NCI-H2107 treated with DMSO at 0.1 percent for 48 hours (cell line): ENCODE results near the gene HDAC5.

Source experiments
- DNase-seq: peaks from one replicate; lab custom pipeline; 2025; ENCODE audit not compliant: unreplicated experiment; lab: John Stamatoyannopoulos, UW

HDAC5 gene

GRCh38 chr17:44091200-44091997, 32.0 kb downstream of the HDAC5 start:
- DNase-seq, result no peak

DNA sequence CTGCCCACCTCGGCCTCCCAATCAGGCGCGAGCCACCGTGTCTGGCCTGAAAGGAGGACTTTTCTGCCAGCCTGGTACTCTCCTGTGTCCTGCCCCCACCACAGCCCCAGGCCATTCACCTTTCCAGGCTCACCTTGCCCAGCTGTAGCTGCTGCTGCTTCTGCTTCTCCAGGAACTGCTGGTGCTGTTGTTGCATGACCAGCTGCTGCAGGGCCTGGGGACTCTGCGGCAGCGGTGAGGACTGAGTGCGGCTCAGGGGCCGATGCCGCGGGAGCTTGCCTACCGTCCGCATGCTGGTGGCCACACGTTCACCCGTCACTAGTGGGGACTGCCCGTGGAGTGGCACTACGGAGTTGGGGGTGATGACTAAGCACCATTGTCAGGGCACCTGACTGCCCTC, 35.2 kb downstream of the HDAC5 start:
- DNase-seq, result no peak

- DNase-seq, result no peak
Measured at GRCh38 chr17:44087319-44087718, 36.1 kb downstream of the HDAC5 start.

GRCh38 chr17:44086364-44087311, 36.8 kb downstream of the HDAC5 start:
- no peak for DNase-seq

DNA sequence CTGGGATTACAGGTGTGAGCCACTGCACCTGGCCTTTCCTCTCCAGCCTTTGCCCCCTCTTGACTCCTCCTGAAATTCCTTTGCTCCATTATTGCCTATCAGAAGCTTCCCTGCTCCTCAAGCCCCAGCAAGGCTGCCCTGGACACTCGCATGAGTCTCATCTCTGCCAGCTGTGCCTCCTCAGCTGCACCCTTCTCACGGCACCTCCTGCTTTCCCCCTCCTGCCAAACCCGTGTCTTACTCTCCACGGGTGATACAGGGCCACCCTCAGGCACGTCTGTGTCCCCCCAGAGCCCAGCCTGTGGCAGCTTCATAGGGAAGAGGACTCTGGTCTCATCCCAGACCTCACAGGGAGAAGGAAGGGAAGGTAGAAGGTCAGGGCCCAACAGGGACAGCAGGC, 37.5 kb downstream of the HDAC5 start:
- no peak for DNase-seq

DNA sequence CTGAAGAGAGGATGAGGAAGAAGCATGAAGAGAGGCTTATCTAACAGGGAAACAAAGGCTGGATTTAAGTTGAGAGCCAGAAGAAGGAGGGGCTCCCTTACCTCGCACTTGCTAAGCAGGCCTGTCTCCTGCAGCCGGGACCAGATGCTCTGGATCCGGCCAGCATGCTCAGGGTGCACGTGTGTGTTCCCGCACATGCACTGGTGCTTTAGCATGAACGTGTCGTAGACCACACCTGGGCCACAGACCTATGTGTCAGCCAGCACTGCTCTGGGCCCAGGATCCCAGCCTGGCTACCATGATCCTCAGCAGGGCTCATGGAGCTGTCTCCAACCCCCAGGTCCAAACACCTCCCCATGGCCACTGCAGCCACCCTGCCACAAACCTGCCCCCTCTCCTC, 38.5 kb downstream of the HDAC5 start:
- DNase-seq, result no peak

DNA sequence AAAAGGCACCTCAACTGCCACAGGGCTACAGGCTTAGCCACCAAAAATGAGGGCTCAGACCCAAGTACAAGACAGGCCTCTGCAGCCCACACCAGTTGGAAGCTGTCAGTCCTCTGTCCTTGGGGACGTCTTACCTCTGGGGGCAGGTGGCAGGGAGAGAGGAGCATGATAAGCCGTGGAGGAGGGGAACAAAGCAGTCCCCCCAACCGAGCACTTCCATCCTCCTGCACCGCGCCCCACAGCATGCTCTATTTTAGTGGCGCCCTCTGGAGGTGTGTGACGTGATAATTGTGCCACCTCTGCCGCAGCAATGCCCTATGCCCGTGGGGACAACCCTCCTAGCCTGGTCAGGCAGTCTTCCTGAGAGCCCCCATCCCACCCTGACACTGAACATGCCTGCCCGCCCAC, 39.3 kb downstream of the HDAC5 start:
- no peak for DNase-seq

DNA sequence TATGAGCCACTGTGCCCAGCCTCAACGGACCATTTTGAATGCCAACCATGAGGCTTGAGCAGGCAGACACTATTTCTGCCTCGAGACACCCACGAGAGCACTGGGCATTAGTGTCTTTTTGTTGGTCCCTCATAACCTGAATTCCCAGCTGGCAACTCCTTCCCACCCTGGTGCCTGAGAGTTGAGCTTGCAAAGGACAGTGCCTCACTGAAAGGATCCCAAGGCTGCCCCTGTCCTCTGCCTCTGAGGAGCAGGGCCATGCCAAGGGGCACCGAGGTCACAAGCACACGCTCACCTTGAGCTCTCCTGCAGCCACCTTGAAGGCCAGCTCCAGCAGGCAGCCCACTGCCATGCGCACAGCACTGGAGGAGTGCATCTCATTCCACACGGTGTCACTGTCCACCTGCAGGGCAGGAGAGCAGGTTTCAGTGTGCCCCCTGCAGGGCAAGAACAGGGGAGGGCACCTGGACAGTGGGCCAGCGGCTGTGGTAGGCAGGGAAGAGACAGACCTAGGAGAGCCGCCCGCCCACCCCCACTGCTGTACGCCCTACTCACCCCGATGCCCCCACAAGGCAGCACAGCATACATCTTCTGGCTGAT, 40.1 kb downstream of the HDAC5 start:
- no peak for DNase-seq

DNA sequence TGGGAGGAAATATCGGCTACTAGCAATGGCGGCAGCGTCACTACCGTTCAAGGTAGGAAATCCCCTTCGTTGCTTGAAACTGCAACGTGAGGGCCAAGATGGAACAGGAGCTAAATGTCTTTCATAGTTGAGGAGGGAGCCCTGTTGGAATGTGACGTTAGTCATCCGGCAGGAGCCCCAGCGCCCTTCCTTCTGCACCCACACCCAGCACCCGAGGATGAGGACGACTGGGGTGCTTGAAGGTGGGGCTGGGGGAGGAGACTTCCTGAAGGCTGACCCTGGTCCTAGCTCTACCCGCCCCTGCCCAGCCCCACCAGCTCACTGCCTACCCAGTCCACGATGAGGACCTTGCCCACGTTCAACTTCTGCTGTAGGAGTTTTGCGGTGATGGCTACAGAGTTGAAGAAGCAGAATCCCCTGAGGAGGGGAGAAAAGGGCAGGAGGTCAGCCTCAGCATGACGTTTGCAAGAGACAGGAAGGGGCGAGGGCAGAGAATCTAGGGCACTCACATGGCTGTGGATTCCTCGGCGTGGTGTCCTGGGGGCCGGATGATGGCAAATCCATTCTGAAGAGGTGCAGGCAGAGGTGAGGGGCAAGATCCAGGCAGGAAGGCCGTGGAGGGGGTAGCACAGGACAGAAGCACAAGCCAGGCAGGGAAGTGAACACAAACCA, 41.0 kb downstream of the HDAC5 start:
- no peak for DNase-seq

GRCh38 chr17:44081681-44082080, 41.8 kb downstream of the HDAC5 start:
- DNase-seq, result no peak

DNA sequence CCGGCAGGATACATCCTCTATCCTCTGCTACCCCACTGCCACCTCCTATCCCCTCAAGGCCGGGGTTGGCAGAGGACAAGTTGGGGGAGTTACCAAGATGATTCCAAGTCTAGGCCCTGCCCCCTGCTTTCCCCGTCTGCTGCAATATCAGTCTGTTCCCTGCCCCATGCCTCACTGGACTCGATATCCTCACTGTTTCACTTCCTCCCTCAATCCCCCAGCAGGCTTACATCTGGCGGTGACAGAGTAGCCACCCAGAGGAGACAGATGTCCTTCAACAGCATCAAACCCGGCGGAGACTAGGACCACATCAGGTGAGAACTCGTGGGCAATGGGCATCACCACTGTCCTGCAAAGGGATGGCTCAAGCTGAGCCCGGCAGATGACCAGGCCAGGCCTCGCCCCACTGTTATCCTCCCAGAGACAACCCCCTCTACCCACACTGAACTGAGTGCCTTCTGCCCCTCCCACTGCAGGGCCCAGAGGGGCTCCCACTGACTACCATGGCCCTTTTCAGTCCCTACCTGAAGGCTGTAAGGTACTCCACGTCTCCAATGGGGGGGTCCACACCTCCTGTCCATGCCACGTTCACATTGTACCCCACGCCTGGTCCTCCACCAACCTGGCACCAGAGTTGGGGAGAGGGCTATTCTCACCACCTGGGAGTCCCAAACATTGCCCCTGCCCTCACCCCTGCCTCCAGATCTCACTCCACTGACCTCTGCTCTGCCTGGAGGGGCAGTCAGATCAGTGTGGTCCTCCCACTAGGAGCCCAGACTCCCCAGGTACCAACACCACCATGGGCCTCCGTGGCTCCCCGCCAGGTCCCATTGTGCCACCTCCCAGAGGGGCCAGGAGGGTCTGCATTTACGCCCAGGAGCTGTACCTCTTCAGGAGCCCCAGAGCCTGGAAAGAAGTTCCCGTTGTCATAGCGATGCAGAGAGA, 43.3 kb downstream of the HDAC5 start:
- no peak for DNase-seq

DNA sequence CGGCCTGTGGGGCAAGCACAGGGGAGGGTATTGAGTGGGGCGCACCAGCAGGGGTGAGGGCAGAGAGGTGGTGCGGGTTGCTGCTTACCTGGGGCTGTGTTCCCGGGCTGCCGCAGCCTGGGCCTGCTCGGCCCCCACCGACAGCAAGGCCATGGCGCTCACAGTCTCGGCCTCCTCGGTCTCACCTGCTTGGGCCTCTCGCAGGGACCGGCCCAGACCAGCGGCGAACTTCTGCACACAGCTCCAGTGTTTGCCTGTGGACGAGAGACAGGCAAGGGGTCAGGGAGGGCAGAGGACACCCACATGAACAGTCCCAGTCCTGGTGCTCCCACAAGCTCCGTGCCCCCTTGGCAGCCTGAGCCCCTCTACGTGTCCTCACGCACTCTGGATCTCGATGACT, 45.0 kb downstream of the HDAC5 start:
- DNase-seq, result no peak

- no peak for DNase-seq
Measured at GRCh38 chr17:44077595-44077909, 45.9 kb downstream of the HDAC5 start.

DNA sequence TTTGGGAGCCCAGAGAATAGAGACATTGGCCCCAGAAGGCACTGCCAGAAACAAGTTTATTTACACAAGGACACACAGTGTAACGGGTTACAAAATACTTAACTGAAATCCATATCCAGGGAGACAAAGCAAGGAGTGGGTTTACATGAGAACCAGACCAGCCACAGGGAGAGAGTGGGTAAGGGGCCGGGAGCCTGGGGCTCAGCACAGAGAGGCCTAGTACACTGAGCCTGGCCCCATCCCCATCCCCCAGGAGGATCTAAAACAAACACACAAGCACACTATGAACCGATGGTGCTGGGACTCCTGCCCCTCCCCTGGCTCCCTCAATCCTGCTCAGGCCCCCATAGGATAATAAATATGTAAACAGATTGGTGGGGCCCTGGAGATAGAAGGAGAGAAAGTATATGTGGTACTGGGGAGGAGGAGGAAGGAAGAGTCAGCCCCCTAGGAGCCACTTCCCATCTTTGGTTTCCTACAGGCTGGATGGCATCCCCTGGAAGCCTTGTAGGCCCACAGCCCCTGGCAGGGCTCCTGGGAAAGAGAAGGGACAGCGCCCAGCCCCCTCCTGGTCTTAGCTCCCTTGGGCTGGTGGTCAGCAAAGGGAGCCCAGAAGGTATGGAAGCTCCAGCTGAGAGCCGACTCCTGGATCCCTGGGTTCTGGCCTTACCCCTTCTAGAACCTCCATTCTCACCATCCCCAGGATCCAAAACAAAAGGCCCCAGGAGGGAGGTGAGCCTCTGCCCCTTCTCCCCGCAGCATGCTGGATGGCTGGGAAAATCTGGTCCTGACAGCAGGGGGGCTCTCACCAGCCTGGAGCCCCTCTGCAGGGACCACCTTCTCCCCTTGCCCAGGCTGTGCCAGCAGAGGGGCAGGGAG, 46.5 kb downstream of the HDAC5 start:
- DNase-seq, result no peak

GRCh38 chr17:44075598-44076293, 47.7 kb downstream of the HDAC5 start:
- DNase-seq, result no peak

DNA sequence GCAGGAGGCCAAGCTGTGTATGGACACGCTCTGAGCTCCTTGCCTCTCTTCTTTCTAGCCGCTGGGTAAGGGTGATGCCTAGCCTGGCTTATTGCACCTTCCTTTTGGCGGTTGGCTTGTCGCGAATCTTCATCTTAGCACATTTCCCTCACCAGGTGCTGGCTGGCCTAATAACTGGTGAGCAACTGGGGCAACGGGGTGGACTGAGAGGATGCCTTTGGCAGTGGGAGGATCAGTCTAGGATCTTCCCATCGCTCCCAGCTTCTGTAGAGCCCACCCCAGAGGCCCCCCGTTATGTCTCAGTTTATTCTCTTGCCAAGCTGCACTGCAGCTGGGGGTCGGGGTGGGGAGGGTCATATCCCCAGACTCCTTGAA, 48.5 kb downstream of the HDAC5 start:
- no peak for DNase-seq

- DNase-seq, result peak; percentile 93
Measured at GRCh38 chr17:44074231-44074910, 49.1 kb downstream of the HDAC5 start.

- DNase-seq, result no peak
Measured at GRCh38 chr17:44071772-44072171, 51.7 kb downstream of the HDAC5 start.
